K562 (cell line): ENCODE data around the gene TMED7.

Experiments
- BACH1 ChIP-seq: fragments of 200-800 bp; sonication (Bioruptor generic); IDR thresholded peaks from 2 replicates; pipeline ENCODE4 v1.6.1; 2016; ENCODE audit warnings: missing genetic modification characterization, missing compliant biosample characterization
- CEBPB ChIP-seq: fragments of 450-650 bp; IDR thresholded peaks from 2 replicates; pipeline ENCODE4 v1.6.1; 2016; ENCODE audit warnings: missing genetic modification characterization, missing compliant biosample characterization
- E2F5 ChIP-seq: sonication (generic); formaldehyde crosslinking; IDR thresholded peaks from 2 replicates; pipeline ENCODE4 v1.8.0; 2022; ENCODE audit warnings: mild to moderate bottlenecking, missing genetic modification reagents
- FOXJ2 ChIP-seq: fragments of 200-800 bp; sonication (Bioruptor generic); IDR thresholded peaks from 2 replicates; pipeline ENCODE4 v1.6.1; 2016; ENCODE audit warnings: missing genetic modification characterization, missing compliant biosample characterization
- MCM2 ChIP-seq: fragments of 450-650 bp; IDR thresholded peaks from 2 replicates; pipeline ENCODE4 v1.6.1; 2017; ENCODE audit warnings: low read depth, mild to moderate bottlenecking
- POLR2A ChIP-seq: fragments of 450-650 bp; conservative IDR thresholded peaks from 2 replicates; pipeline ENCODE4 v1.6.1; 2016
- ZFP30 ChIP-seq: fragments of 250-450 bp; sonication (Bioruptor Pico); IDR thresholded peaks from 2 replicates; pipeline ENCODE4 v1.8.0; 2022; ENCODE audit warnings: moderate library complexity, mild to moderate bottlenecking, inconsistent platforms, borderline replicate concordance
- ZNF140 ChIP-seq: fragments of 250-450 bp; sonication (Bioruptor Pico); IDR thresholded peaks from 2 replicates; pipeline ENCODE4 v1.8.0; 2021; ENCODE audit warnings: moderate library complexity, mild to moderate bottlenecking, inconsistent platforms
- ZNF347 ChIP-seq: fragments of 450-650 bp; formaldehyde crosslinking; IDR thresholded peaks from 2 replicates; pipeline ENCODE4 v1.4.0; 2020; ENCODE audit warnings: low read depth, mild to moderate bottlenecking, moderate library complexity
- ZNF780A ChIP-seq: fragments of 250-450 bp; sonication (Bioruptor Pico); IDR thresholded peaks from 2 replicates; pipeline ENCODE4 v1.5.0; 2021; ENCODE audit warnings: mild to moderate bottlenecking
- TF ChIP-seq, protein P1 (sequence below): sonication (generic); formaldehyde crosslinking; IDR thresholded peaks from 2 replicates; pipeline ENCODE4 v1.8.0; 2022; ENCODE audit warnings: mild to moderate bottlenecking, missing genetic modification reagents

DNA sequence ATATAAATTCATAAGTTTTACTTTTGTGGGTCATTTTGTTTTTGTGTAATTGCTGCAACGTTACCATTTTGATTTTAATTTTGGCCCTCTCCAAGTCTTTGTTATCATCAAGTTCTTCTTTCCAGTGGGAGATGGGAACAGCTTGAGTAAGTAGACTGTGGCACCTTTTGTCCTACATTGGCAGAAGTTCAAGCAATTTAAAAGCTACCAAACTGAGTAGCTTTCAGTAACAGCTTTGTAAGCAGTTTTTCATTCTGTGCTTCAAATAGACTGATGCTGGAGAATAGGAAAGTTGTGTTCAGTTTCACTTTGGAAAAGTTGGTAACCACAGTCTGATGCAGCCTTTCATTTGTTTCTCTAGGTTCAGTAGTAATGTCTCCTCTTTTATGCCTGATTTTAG is 47.8 kb upstream of the TMED7 start:
- TF ChIP-seq ZNF780A (CRISPR knock-in tag), result no peak
- no peak for TF ChIP-seq CEBPB (tag)
- no peak for TF ChIP-seq ZFP30 (CRISPR knock-in tag)
- no peak for TF ChIP-seq ZNF347 (CRISPR knock-in tag)
- no peak for TF ChIP-seq POLR2A
- TF ChIP-seq ZNF140 (CRISPR knock-in tag), result no peak
- no peak for TF ChIP-seq FOXJ2
- no peak for TF ChIP-seq E2F5 (CRISPR knock-in tag)
- TF ChIP-seq MCM2, result no peak
- no peak for TF ChIP-seq BACH1 (tag)
- TF ChIP-seq, protein P1, sequence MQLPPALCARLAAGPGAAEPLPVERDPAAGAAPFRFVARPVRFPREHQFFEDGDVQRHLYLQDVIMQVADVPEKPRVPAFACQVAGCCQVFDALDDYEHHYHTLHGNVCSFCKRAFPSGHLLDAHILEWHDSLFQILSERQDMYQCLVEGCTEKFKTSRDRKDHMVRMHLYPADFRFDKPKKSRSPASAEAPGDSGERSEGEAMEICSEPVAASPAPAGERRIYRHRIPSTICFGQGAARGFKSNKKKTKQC, result no peak
